ENCODE results near the gene PFN4. TPM values are rescaled to one million over a fixed set of nuclear protein-coding genes. Genes with fewer than 3 reads are reported as not detected.

The PFN4 gene
- total RNA-seq, 1 experiment from 2014 or later = not detected

- ChIA-PET POLR2A (no interaction called here), CTCF (no interaction called here)
- no peak for TF ChIP-seq ZNF396 (CRISPR knock-in tag; IDR thresholded peaks at IDR 0.05; ENCODE audit: borderline replicate concordance)
- no peak for TF ChIP-seq HMGA2 (CRISPR knock-in tag; IDR thresholded peaks at IDR 0.05)
- TF ChIP-seq TP53 (CRISPR knock-in tag; IDR thresholded peaks at IDR 0.05) = no peak
- TF ChIP-seq, protein P1, sequence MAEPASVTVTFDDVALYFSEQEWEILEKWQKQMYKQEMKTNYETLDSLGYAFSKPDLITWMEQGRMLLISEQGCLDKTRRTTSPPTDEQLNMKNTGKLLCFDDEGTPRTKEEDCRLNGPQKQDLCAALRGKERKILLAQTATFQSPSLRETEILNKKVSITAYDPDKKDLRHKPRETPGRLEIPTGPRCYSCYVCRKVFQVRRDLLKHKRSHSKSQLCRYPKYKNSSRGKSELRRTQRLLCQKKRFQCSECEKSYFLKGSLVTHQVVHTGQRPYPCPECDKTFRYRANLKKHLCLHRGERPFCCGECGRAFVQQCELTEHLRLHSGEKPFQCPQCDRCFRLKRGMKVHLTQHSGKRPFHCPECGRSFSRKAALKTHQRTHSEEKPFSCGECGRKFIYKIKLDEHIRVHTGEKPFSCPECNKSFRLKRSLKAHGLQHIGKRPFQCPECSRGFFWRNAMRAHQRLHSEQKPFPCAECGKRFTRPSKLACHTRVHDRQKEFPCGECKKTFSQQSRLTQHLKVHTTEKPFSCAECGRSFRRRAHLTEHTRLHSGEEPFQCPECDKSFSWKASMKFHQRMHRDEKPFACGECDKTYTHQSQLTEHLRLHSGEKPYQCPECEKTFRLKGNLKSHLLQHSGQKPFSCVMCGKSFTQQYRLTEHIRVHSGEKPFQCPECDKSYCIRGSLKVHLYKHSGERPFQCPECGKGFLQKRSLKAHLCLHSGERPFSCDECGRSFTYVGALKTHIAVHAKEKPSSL (CRISPR knock-in tag; conservative IDR thresholded peaks at IDR 0.05) = no peak
- TF ChIP-seq OVOL2 (CRISPR knock-in tag; IDR thresholded peaks at IDR 0.05; ENCODE audit: borderline replicate concordance) = no peak
- TF ChIP-seq, protein P2, sequence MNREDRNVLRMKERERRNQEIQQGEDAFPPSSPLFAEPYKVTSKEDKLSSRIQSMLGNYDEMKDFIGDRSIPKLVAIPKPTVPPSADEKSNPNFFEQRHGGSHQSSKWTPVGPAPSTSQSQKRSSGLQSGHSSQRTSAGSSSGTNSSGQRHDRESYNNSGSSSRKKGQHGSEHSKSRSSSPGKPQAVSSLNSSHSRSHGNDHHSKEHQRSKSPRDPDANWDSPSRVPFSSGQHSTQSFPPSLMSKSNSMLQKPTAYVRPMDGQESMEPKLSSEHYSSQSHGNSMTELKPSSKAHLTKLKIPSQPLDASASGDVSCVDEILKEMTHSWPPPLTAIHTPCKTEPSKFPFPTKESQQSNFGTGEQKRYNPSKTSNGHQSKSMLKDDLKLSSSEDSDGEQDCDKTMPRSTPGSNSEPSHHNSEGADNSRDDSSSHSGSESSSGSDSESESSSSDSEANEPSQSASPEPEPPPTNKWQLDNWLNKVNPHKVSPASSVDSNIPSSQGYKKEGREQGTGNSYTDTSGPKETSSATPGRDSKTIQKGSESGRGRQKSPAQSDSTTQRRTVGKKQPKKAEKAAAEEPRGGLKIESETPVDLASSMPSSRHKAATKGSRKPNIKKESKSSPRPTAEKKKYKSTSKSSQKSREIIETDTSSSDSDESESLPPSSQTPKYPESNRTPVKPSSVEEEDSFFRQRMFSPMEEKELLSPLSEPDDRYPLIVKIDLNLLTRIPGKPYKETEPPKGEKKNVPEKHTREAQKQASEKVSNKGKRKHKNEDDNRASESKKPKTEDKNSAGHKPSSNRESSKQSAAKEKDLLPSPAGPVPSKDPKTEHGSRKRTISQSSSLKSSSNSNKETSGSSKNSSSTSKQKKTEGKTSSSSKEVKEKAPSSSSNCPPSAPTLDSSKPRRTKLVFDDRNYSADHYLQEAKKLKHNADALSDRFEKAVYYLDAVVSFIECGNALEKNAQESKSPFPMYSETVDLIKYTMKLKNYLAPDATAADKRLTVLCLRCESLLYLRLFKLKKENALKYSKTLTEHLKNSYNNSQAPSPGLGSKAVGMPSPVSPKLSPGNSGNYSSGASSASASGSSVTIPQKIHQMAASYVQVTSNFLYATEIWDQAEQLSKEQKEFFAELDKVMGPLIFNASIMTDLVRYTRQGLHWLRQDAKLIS (CRISPR knock-in tag; IDR thresholded peaks at IDR 0.05; ENCODE audit: borderline replicate concordance) = no peak
- TF ChIP-seq ZNF423 (CRISPR knock-in tag; IDR thresholded peaks at IDR 0.05) = no peak
- TF ChIP-seq NFYB (CRISPR knock-in tag; conservative IDR thresholded peaks at IDR 0.05; ENCODE audit: low read depth) = no peak
- no peak for TF ChIP-seq CDX4 (CRISPR knock-in tag; IDR thresholded peaks at IDR 0.05; ENCODE audit: borderline replicate concordance)
- TF ChIP-seq RORB (CRISPR knock-in tag; IDR thresholded peaks at IDR 0.05) = no peak
- TF ChIP-seq, protein P3, sequence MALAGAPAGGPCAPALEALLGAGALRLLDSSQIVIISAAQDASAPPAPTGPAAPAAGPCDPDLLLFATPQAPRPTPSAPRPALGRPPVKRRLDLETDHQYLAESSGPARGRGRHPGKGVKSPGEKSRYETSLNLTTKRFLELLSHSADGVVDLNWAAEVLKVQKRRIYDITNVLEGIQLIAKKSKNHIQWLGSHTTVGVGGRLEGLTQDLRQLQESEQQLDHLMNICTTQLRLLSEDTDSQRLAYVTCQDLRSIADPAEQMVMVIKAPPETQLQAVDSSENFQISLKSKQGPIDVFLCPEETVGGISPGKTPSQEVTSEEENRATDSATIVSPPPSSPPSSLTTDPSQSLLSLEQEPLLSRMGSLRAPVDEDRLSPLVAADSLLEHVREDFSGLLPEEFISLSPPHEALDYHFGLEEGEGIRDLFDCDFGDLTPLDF (CRISPR knock-in tag; IDR thresholded peaks at IDR 0.05) = no peak
- no peak for TF ChIP-seq NFE2L1 (CRISPR knock-in tag; IDR thresholded peaks at IDR 0.05)
- TF ChIP-seq, protein P4, sequence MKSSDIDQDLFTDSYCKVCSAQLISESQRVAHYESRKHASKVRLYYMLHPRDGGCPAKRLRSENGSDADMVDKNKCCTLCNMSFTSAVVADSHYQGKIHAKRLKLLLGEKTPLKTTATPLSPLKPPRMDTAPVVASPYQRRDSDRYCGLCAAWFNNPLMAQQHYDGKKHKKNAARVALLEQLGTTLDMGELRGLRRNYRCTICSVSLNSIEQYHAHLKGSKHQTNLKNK (CRISPR knock-in tag; IDR thresholded peaks at IDR 0.05) = no peak
- TF ChIP-seq TCF7 (CRISPR knock-in tag; IDR thresholded peaks at IDR 0.05; ENCODE audit: low read depth) = no peak
- no peak for TF ChIP-seq ZNF416 (CRISPR knock-in tag; IDR thresholded peaks at IDR 0.05)
- TF ChIP-seq ZNF138 (CRISPR knock-in tag; conservative IDR thresholded peaks at IDR 0.05) = no peak
- TF ChIP-seq ZNF671 (CRISPR knock-in tag; IDR thresholded peaks at IDR 0.05) = no peak
- TF ChIP-seq, protein P5, sequence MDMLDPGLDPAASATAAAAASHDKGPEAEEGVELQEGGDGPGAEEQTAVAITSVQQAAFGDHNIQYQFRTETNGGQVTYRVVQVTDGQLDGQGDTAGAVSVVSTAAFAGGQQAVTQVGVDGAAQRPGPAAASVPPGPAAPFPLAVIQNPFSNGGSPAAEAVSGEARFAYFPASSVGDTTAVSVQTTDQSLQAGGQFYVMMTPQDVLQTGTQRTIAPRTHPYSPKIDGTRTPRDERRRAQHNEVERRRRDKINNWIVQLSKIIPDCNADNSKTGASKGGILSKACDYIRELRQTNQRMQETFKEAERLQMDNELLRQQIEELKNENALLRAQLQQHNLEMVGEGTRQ (CRISPR knock-in tag; IDR thresholded peaks at IDR 0.05) = no peak
- TF ChIP-seq, protein P6, sequence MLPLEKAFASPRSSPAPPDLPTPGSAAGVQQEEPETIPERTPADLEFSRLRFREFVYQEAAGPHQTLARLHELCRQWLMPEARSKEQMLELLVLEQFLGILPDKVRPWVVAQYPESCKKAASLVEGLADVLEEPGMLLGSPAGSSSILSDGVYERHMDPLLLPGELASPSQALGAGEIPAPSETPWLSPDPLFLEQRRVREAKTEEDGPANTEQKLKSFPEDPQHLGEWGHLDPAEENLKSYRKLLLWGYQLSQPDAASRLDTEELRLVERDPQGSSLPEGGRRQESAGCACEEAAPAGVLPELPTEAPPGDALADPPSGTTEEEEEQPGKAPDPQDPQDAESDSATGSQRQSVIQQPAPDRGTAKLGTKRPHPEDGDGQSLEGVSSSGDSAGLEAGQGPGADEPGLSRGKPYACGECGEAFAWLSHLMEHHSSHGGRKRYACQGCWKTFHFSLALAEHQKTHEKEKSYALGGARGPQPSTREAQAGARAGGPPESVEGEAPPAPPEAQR (CRISPR knock-in tag; IDR thresholded peaks at IDR 0.05) = no peak
- H3K27ac Mint-ChIP-seq = no peak overlapping the region
- no peak for ATAC-seq
- DNase-seq (ENCODE audit: low spot score) = no peak
- H3K4me3 Mint-ChIP-seq = no peak overlapping the region
- H3K9me3 Mint-ChIP-seq = peaks cover 54% of the 10 kb centered on the region
- peaks cover 7% of the 10 kb centered on the region; the same call in 1 of the 2 replicates for H3K27me3 Mint-ChIP-seq (ENCODE audit: low read depth)
- peaks cover 22% of the 10 kb centered on the region for H3K36me3 Mint-ChIP-seq
- no peaks in the 10 kb centered on the region for H3K4me1 Mint-ChIP-seq
Observed at GRCh38 chr2:24111407-24111901, 11.7 kb downstream of the PFN4 start.
